ENCODE data around the gene CSF1R.

CSF1R gene

GRCh38 chr5:150069672-150070627, 16.4 kb downstream of the CSF1R start:
- DNase-seq, result no peak

- DNase-seq, result no peak
Observed at GRCh38 chr5:150068961-150069645, 17.3 kb downstream of the CSF1R start.

GRCh38 chr5:150068472-150068871, 17.9 kb downstream of the CSF1R start:
- no peak for DNase-seq

DNA sequence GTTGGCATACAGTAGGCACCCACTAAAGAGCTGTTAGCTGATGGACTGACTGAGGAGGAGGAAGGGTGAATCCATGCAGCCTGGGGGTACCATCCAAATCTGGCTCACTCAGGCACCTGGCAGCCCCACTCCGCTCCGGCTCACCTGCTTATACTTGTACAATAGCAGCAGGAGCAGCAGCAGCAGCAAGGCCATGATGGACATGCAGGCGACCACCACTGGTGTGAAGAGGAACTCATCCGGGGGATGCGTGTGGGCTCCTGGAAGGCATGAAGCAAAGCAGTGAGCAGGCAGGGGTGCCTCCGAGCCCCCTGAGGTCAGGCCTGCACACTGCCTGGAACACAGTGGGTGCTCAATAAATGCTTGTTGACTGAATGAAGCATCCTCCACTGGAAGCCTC, 18.3 kb downstream of the CSF1R start:
- no peak for DNase-seq

- DNase-seq, result no peak
Observed at GRCh38 chr5:150067405-150067960, 18.9 kb downstream of the CSF1R start.

DNA sequence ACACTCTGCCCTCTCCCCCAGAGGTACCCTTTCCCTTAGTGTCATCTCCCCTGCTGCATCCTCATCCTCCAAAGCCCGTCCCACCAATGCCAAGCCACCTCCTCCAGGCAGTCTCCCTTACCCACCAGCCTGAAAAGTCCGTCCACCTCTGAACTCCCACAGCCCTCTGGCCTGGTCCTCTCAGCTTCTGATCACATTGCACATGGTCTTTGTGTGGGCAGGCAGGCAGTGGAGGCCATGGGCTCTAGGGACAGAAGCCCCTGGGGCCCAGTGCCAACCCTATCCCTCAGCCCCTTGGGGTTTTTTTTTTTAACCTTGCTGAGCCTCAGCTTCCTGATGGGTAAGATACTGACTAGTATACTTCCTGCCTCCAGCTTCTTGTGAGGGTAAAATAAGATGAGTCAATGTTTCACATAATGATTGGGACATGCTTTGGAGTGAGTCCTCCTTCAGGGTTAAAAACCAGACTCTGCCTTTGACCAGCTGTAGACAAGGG, 19.4 kb downstream of the CSF1R start:
- DNase-seq, result no peak

DNA sequence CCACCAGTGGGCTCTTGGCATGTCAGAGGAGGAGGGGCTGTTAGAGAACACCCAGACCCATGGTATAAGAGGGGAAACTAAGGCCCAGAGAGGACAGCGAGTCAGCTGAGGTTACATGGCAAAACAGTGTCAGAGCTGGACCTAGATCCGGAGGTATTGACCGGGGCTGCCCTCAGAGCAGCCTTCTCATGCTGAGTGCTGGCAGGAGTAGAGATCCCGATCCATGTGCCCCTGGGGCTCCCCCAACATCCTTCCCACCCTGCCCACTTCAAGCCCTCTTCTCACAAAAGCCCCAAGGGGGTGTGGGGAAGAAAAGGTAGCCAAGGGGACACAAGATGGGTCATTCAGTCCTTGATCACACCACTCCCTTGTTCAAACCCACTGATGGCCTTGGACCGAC, 19.9 kb downstream of the CSF1R start:
- no peak for DNase-seq

DNA sequence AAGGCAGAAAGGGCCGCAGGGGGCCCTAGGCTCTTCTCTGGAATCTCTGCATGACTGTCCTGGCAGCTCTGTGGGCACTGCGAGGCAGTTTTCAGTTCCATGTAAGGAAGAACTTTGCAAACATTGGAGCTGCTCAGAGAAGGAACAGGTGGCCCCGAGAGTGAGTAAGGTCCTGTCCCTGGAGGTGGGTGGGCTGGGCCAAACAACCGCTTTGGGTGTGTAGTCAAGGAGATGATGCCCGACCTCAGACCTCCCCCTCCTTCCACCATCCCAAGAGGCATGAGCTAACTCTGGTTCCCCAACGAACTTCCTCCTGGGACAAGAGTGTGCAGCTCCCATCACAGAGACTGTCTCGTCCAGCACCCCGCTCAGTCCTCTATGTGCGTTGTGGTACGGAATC, 20.5 kb downstream of the CSF1R start:
- DNase-seq, result no peak

DNA sequence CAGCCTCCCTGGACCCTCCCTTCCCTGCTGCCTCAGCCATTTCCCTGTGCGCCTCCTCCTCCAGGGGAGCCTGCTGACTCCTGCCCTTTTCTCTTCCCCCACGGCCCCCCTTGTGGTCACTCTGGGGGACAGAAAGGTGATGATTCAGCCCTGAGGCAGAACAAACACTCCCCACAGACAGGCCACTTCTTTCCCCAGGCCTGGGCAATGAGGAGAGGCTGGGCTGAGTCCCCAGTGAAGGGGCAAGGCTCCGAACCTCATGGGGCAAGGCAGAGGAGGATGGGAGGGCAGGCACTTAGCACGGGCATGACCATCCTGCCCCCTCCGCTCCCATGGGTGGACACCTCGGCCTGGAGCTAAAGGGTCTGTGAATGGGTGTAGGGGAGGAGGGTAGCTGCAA, 21.0 kb downstream of the CSF1R start:
- no peak for DNase-seq

DNA sequence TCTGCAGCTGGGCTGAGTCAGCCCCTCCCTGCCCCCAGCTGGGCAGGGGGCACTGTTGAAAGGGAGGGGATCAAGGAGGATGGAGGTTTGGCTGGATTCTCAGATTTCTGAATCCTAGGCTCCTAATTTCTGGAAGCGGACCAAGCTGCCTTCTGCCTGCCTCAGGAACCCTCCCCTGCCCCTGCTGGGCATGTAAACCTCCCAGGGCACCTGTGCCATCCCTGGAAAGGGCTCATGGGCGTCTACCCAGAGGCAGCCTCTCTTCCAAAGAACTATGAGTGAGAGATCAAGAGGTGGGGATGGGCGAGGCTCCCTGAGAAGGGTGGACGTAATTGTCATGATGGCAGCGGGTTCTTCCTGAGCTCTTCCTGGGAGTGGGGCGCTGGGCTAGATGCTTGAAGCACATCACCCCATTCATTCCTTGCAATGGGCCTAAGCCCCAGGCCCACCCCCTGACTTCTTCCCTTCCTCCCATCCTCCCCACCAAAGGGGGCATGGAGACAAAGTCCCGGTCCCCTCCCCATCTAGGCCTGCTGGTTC, 21.6 kb downstream of the CSF1R start:
- no peak for DNase-seq

DNA sequence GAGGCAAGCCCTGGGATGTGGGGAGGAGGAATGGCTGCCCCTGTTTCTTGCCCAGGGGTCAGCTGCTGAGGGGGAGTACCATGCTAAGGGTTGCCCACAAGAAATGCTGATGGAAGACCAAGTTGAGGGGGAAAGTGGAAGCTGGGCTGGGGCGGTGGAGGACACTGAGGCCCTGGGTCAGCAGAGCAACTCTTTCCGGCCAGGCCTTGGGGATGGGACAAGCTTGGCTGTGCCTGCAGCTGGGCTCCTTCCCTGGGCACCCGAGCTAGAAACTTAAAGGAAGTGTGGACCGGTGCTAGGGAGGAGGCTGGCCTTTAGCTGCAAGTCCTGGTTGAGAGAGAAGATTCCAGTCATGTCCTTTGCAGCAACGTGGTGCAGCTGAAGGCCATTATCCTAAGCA, 22.7 kb downstream of the CSF1R start:
- DNase-seq, result no peak

DNA sequence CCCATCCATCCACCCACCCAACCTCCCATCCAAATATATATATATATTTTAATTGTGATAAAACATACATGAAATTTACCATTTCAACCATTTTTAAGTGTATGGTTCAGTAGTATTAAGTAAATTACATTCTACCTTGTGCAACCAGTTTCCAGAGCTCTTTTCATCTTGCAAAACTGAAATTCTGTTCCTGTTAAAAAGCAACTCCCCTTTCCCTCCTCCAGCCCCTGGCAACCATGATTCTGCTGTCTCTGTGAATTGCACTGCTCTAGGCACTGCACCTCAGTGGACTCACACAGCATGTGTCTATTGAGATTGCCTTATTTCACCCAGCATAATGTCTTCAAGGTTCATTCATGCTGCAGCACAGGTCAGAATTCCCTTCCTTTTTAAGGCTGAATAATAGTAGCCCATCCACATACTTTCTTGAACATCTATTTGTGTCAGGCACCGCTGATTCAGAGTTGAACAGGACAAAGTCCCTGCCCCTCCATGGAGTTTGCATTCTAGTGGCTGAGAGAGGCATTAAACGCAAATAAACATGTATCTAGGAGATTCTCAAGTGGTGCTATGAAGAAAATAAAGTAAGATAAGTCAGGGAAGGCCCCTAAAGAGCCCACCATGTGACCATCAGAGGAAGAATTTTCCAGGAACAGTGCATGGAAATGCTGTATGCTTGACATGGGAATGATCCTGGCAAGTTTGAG, 24.0 kb downstream of the CSF1R start:
- no peak for DNase-seq

- no peak for DNase-seq
Observed at GRCh38 chr5:150061538-150061995, 24.8 kb downstream of the CSF1R start.

DNA sequence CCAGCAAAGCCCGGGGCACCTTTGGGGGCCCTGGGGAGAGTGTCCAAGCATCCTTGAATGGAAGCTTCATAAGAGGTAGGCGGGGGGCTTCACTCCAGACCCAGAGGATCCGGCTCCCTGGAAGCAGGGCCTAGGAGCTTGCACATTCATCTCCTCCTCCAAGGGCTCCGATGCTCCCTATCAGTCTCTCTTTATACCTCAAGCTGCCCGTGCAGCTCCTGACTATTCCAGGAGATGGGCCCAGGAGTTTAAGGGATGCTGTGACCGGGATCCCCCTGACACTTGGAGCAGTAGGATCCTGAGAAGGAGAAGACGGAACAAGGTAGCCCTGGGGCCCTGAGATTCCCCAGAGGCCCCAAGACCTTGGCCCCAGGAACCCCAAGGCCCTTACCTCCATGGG, 25.9 kb downstream of the CSF1R start:
- no peak for DNase-seq

DNA sequence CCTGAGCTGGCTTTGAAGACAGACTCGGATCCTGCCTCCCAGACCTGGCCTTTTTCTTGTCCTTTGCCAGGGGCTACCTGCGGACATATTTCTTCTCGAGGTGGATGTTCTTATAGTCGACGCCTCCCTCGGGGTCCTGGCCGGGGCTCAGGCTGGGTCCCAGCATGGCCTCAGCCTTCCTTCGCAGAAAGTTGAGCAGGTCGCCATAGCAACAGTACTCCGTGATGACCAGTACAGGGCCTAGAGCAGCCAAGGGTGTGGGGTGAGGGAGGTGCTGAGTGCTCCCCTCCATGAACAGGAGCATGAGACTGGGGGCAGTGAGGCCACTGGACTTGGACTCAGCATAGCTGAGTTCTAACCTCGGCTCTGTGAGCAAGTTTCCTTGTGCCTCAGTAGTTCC, 26.7 kb downstream of the CSF1R start:
- DNase-seq, result no peak

GRCh38 chr5:150058480-150059126, 27.8 kb downstream of the CSF1R start:
- no peak for DNase-seq

DNA sequence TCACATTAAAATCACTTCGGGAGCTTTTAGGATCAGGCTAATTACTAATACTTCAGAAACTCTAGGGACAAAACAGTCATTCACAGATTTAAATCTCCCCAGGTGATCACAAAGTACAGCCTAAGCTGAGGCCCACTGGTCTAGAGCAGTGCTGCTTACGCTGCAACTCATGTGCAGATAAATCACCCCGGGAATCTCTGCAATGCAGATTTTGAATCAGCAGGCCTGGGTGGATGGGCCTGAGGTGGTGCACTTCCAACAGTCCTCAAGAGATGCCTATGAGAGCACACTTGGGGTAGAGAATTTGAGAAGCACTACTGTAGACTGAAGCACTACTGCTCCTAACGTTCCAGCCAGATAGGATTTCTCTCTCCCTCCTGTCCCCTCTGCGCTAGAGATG, 28.4 kb downstream of the CSF1R start:
- no peak for DNase-seq

GRCh38 chr5:150057511-150057910, 28.8 kb downstream of the CSF1R start:
- DNase-seq, result no peak

GRCh38 chr5:150057052-150057451, 29.3 kb downstream of the CSF1R start:
- DNase-seq, result no peak

DNA sequence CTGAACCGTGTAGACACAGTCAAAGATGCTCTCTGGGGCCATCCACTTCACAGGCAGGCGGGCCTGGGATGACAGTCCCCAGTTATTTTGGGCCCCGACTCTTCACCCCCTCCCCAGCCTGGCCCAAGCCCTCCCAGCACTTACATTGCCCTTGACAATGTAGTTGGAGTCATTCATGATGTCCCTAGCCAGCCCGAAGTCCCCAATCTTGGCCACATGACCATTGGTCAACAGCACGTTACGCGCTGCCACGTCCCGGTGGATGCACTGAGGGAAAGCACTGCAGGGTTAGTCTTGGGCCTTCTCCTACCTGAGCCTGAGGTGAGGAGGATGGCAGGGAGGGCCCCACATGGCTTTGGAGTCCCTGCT, 30.3 kb downstream of the CSF1R start:
- no peak for DNase-seq

- no peak for DNase-seq
Observed at GRCh38 chr5:150055326-150056074, 30.9 kb downstream of the CSF1R start.

- DNase-seq, result no peak
Observed at GRCh38 chr5:150054569-150054968, 31.8 kb downstream of the CSF1R start.
